HCT116 (cell line): ENCODE results near the gene MCOLN3. TPM values are rescaled to one million over a fixed set of nuclear protein-coding genes. Genes with fewer than 3 reads are reported as not detected.

Experiments
- ATAC-seq: fragments of 200-7000 bp; cut with Tn5 transposase; 2 replicates; pipeline ENCODE4 v1.9.1; 2020; ENCODE audit warnings: mild to moderate bottlenecking, moderate library complexity
- BruUV-seq: library from RNA; stranded (reverse); fragments of 400-500 nt; replicated peaks from 2 replicates; lab custom pipeline; 2021; lab: Mats Ljungman, UMichigan
- CTCF ChIA-PET: fragments of 300-600 bp; sonication (Branson Sonifier 250); formaldehyde crosslinking; loops from one replicate; lab custom pipeline; 2021; ENCODE audit warnings: antibody characterized with exemption; lab: Charles Lee
- POLR2A ChIA-PET: fragments of 300-600, 350-600 bp; sonication (Branson Sonifier 250); formaldehyde crosslinking; loops from one replicate; lab custom pipeline; 2021; ENCODE audit warnings: antibody characterized with exemption; lab: Charles Lee
- RAD21 ChIA-PET, 2 experiments: fragments of 300-600 bp; sonication (Branson Sonifier 250); formaldehyde crosslinking; loops; one replicate each; lab custom pipeline; 2023; ENCODE audit warnings: low total read pairs in 2 of 2; ENCODE audit not compliant: uncharacterized antibody in 2 of 2, unreplicated experiment in 2 of 2, low non-redundant PET in 1 of 2; lab: Charles Lee
- DNase-seq: peaks from one replicate; pipeline ENCODE4 v3.0.0-alpha.2; 2010; ENCODE audit warnings: low read depth, low spot score
- H2AFZ ChIP-seq: fragments of 200-600 bp; shearing (Covaris generic), sonication (generic); 2 replicates; pipeline ENCODE4 v1.6.1; 2017; ENCODE audit warnings: low read depth, mixed run types, mixed read lengths, antibody characterized with exemption, low read length; ENCODE audit not compliant: poor library complexity, severe bottlenecking
- H3K27ac ChIP-seq: 2 replicates; pipeline ENCODE4 v1.5.1; 2012; ENCODE audit warnings: low read depth, low read length
- H3K27me3 ChIP-seq: fragments of 200-600 bp; sonication (generic); 2 replicates; pipeline ENCODE4 v1.6.1; 2016; ENCODE audit warnings: mixed run types, low read length, mixed read lengths; ENCODE audit not compliant: insufficient read depth
- H3K36me3 ChIP-seq, 2 experiments: fragments of 200-500 bp in 1 of 2; fragments of 200-600 bp in 1 of 2; sonication (Bioruptor generic) in 1 of 2; sonication (generic) in 1 of 2; 2 replicates each; pipeline versions ENCODE4 v1.5.1 to v1.6.1; 2014 to 2016; ENCODE audit warnings: low read length in 2 of 2, inconsistent platforms in 1 of 2, mixed read lengths in 1 of 2, mixed run types in 1 of 2; ENCODE audit not compliant: insufficient read depth in 2 of 2, control insufficient read depth in 1 of 2
- H3K4me1 ChIP-seq, 2 experiments: fragments of 200-600 bp in 1 of 2; sonication (generic) in 1 of 2; 2 replicates each; pipeline versions ENCODE4 v1.5.1 to v1.6.1; 2012 to 2017; ENCODE audit warnings: low read length in 2 of 2, inconsistent platforms in 1 of 2, mild to moderate bottlenecking in 1 of 2, mixed read lengths in 1 of 2, mixed run types in 1 of 2, moderate library complexity in 1 of 2; ENCODE audit not compliant: insufficient read depth in 2 of 2, control insufficient read depth in 1 of 2
- H3K4me2 ChIP-seq: fragments of 200-600 bp; sonication (generic); 2 replicates; pipeline ENCODE4 v1.6.1; 2017; ENCODE audit warnings: mixed run types, low read length, mixed read lengths
- H3K4me3 ChIP-seq, 2 experiments: fragments of 200-600 bp in 1 of 2; sonication (generic) in 1 of 2; replicated peaks in 1 of 2; 2 replicates each; pipeline ENCODE4 v1.5.1; 2011 to 2016; ENCODE audit warnings: low read length in 2 of 2, control low read depth in 1 of 2, low read depth in 1 of 2, mild to moderate bottlenecking in 1 of 2, mixed read lengths in 1 of 2, mixed run types in 1 of 2
- H3K79me2 ChIP-seq: fragments of 200-600 bp; sonication (generic); 2 replicates; pipeline ENCODE4 v1.6.1; 2017; ENCODE audit warnings: mild to moderate bottlenecking, mixed run types, low read length, moderate library complexity, mixed read lengths; ENCODE audit not compliant: insufficient read depth
- H3K9ac ChIP-seq: fragments of 200-600 bp; sonication (generic); 2 replicates; pipeline ENCODE4 v1.6.1; 2016; ENCODE audit warnings: low read length, mixed read lengths
- H3K9me2 ChIP-seq: fragments of 200-600 bp; sonication (generic), shearing (Covaris generic); 2 replicates; pipeline ENCODE4 v1.6.1; 2017; ENCODE audit warnings: mixed run types, mild to moderate bottlenecking, moderate library complexity; ENCODE audit not compliant: insufficient read depth
- H3K9me3 ChIP-seq, 2 experiments: fragments of 200-500 bp in 1 of 2; fragments of 200-600 bp in 1 of 2; sonication (Bioruptor generic) in 1 of 2; sonication (generic) in 1 of 2; 2 replicates each; pipeline ENCODE4 v1.6.1; 2014 to 2017; ENCODE audit warnings: low read length in 2 of 2, mixed read lengths in 2 of 2, inconsistent platforms in 1 of 2, low read depth in 1 of 2, mild to moderate bottlenecking in 1 of 2, mixed run types in 1 of 2, moderate library complexity in 1 of 2; ENCODE audit not compliant: control insufficient read depth in 1 of 2, insufficient read depth in 1 of 2
- H4K20me1 ChIP-seq: fragments of 200-600 bp; sonication (generic), shearing (Covaris generic); 2 replicates; pipeline ENCODE4 v1.6.1; 2017; ENCODE audit warnings: mixed run types, mild to moderate bottlenecking, moderate library complexity; ENCODE audit not compliant: insufficient read depth
- CBX3 ChIP-seq: IDR thresholded peaks from 2 replicates; pipeline ENCODE4 v1.6.1; 2012; ENCODE audit warnings: low read depth
- CEBPB ChIP-seq: IDR thresholded peaks from 2 replicates; pipeline ENCODE4 v1.6.1; 2012; ENCODE audit warnings: low read depth
- CTCF ChIP-seq, 3 experiments: fragments of 200-600 bp in 1 of 3; sonication (generic) in 1 of 3; IDR thresholded peaks in 2 of 3; conservative IDR thresholded peaks in 1 of 3; 2 replicates each; pipeline ENCODE4 v1.5.1; 2012 to 2017; ENCODE audit warnings: low read depth in 2 of 3, low read length in 2 of 3, antibody characterized with exemption in 1 of 3, borderline replicate concordance in 1 of 3, control low read depth in 1 of 3, mild to moderate bottlenecking in 1 of 3, mixed read lengths in 1 of 3, mixed run types in 1 of 3, moderate library complexity in 1 of 3; ENCODE audit not compliant: insufficient read depth in 1 of 3
- EGR1 ChIP-seq: IDR thresholded peaks from 2 replicates; pipeline ENCODE4 v1.6.1; 2012; ENCODE audit warnings: low read depth
- ELF1 ChIP-seq: IDR thresholded peaks from 2 replicates; pipeline ENCODE4 v1.6.1; 2012; ENCODE audit warnings: low read depth, borderline replicate concordance
- EZH2phosphoT487 ChIP-seq: fragments of 200-600 bp; IDR thresholded peaks from 2 replicates; pipeline ENCODE4 v1.6.1; 2018; ENCODE audit warnings: antibody characterized with exemption, borderline replicate concordance
- FOSL1 ChIP-seq: IDR thresholded peaks from 2 replicates; pipeline ENCODE4 v1.6.1; 2012; ENCODE audit warnings: low read depth
- MAX ChIP-seq: IDR thresholded peaks from 2 replicates; pipeline ENCODE4 v1.6.1; 2012
- RAD21 ChIP-seq: IDR thresholded peaks from 2 replicates; pipeline ENCODE4 v1.6.1; 2012; ENCODE audit warnings: low read depth, mild to moderate bottlenecking
- REST ChIP-seq: IDR thresholded peaks from 2 replicates; pipeline ENCODE4 v1.6.1; 2012; ENCODE audit warnings: low read depth
- SIN3A ChIP-seq: IDR thresholded peaks from 2 replicates; pipeline ENCODE4 v1.6.1; 2012; ENCODE audit warnings: low read depth
- SP1 ChIP-seq: IDR thresholded peaks from 2 replicates; pipeline ENCODE4 v1.6.1; 2012; ENCODE audit warnings: low read depth
- SRF ChIP-seq: IDR thresholded peaks from 2 replicates; pipeline ENCODE4 v1.6.1; 2012; ENCODE audit warnings: low read depth
- TCF7L2 ChIP-seq: IDR thresholded peaks from 2 replicates; pipeline ENCODE4 v1.7.0; 2011; ENCODE audit warnings: borderline replicate concordance, inconsistent platforms; ENCODE audit not compliant: insufficient read depth, insufficient read length; ENCODE audit errors: extremely low read depth
- ZFX ChIP-seq: fragments of 450-650 bp; IDR thresholded peaks from 2 replicates; pipeline ENCODE4 v1.6.1; 2017
- intact Hi-C: fragments of 100-400 bp; cut with micrococcal nuclease; formaldehyde crosslinking; loops from 2 replicates; pipeline ENCODE4 v1.10.0; 2022
- total RNA-seq: library from RNA; stranded (reverse); gene quantifications from one replicate; pipeline ENCODE4 v1.2.1, GENCODE V29; 2021; ENCODE audit not compliant: unreplicated experiment

The MCOLN3 gene
- total RNA-seq, 1 experiment from 2014 or later, result 10.7 TPM

GRCh38 chr1:85074365-85074964 lies 26.2 kb upstream of the MCOLN3 start:
- Histone ChIP-seq H3K4me2 (no peak overlapping the region), H3K4me1 (no peaks in the 10 kb centered on the region), H4K20me1 (no peaks in the 10 kb centered on the region), H3K9ac (no peak overlapping the region), H3K79me2 (no peaks in the 10 kb centered on the region), H3K4me3 (no peak overlapping the region), H2AFZ (no peak overlapping the region), H3K36me3 (no peaks in the 10 kb centered on the region), H3K9me2 (no peaks in the 10 kb centered on the region), H3K27ac (no peak overlapping the region), H3K27me3 (no peaks in the 10 kb centered on the region), H3K9me3 (no peaks in the 10 kb centered on the region)
- no TSS peak for BruUV-seq
- ChIA-PET CTCF (no interaction called here), RAD21 (no interaction called here), POLR2A (no interaction called here)
- intact Hi-C loops, result no loop called here
- DNase-seq (no peak), ATAC-seq (no peak)
- TF ChIP-seq FOSL1 (no peak), RAD21 (no peak), SRF (no peak), TCF7L2 (no peak), SIN3A (no peak)

- RAD21 ChIA-PET, result no interaction called here
- no peaks in the 10 kb centered on the region for H3K9me3 ChIP-seq
- H3K27ac ChIP-seq, result no peak overlapping the region
- H3K4me2 ChIP-seq, result no peak overlapping the region
- ATAC-seq (no peak), DNase-seq (no peak)
- CTCF ChIA-PET, result no interaction called here
- no peaks in the 10 kb centered on the region for H3K9me2 ChIP-seq
- H3K27me3 ChIP-seq, result no peaks in the 10 kb centered on the region
- no peak overlapping the region for H3K9ac ChIP-seq
- intact Hi-C loops, result no loop called here
- H3K79me2 ChIP-seq, result no peaks in the 10 kb centered on the region
- POLR2A ChIA-PET, result no interaction called here
- no TSS peak for BruUV-seq
- no peak overlapping the region for H3K4me3 ChIP-seq
- no peak overlapping the region for H2AFZ ChIP-seq
- no peaks in the 10 kb centered on the region for H4K20me1 ChIP-seq
- no peaks in the 10 kb centered on the region for H3K36me3 ChIP-seq
- H3K4me1 ChIP-seq, result no peaks in the 10 kb centered on the region
- no peak for TF ChIP-seq REST
- no peak for TF ChIP-seq EZH2phosphoT487
- TF ChIP-seq SIN3A, result no peak
- TF ChIP-seq CTCF (IDR thresholded peaks at IDR 0.05 in 2 of 3, conservative IDR thresholded peaks at IDR 0.05 in 1 of 3; ENCODE audit: borderline replicate concordance in 1 of 3, insufficient read depth in 1 of 3, low read depth in 2 of 3, low read length in 2 of 3), result no peak
- TF ChIP-seq ELF1, result no peak
- TF ChIP-seq SP1, result no peak
- TF ChIP-seq ZFX, result no peak
- TF ChIP-seq EGR1, result no peak
- TF ChIP-seq CEBPB, result no peak
- no peak for TF ChIP-seq CBX3
- TF ChIP-seq MAX, result no peak
- no peak for TF ChIP-seq SRF
- TF ChIP-seq FOSL1, result no peak
Observed at GRCh38 chr1:85070972-85071492, 22.7 kb upstream of the MCOLN3 start.
